Stimulated activated CD4-positive, alpha-beta T cell treated with anti-CD3 and anti-CD28 coated beads, Interleukin-2, amount 100 ng/mL, for 48 hours (primary cell): ENCODE measurements around the gene NCKAP5.

Source experiments
- DNase-seq, 2 donors: peaks; one replicate each; pipeline ENCODE4 v3.0.0-alpha.2; 2020

NCKAP5 gene

GRCh38 chr2:133053541-133053940 is 514.7 kb downstream of the NCKAP5 start:
- no peak for DNase-seq

- DNase-seq: no peak
Measured at GRCh38 chr2:133045787-133046186, 522.5 kb downstream of the NCKAP5 start.

- no peak for DNase-seq
Measured at GRCh38 chr2:133044556-133044955, 523.7 kb downstream of the NCKAP5 start.

- DNase-seq: no peak
Measured at GRCh38 chr2:133040170-133040569, 528.1 kb downstream of the NCKAP5 start.

- DNase-seq: no peak
Measured at GRCh38 chr2:133039531-133039930, 528.7 kb downstream of the NCKAP5 start.

GRCh38 chr2:133026536-133027177 is 541.6 kb downstream of the NCKAP5 start:
- DNase-seq: no peak

GRCh38 chr2:133025004-133025403 is 543.3 kb downstream of the NCKAP5 start:
- no peak for DNase-seq

- no peak for DNase-seq
Measured at GRCh38 chr2:133012847-133013734, 555.2 kb downstream of the NCKAP5 start.

GRCh38 chr2:133004623-133005022 is 563.6 kb downstream of the NCKAP5 start:
- no peak for DNase-seq

- no peak for DNase-seq
Measured at GRCh38 chr2:132999421-132999820, 568.8 kb downstream of the NCKAP5 start.

- DNase-seq: no peak
Measured at GRCh38 chr2:132998221-132998620, 570.0 kb downstream of the NCKAP5 start.

GRCh38 chr2:132991471-132992045 is 576.7 kb downstream of the NCKAP5 start:
- no peak for DNase-seq

- DNase-seq: no peak
Measured at GRCh38 chr2:132984731-132985130, 583.5 kb downstream of the NCKAP5 start.

- DNase-seq: no peak
Measured at GRCh38 chr2:132980304-132980703, 588.0 kb downstream of the NCKAP5 start.

GRCh38 chr2:132979339-132980093 is 588.7 kb downstream of the NCKAP5 start:
- DNase-seq: no peak

GRCh38 chr2:132978840-132979239 is 589.4 kb downstream of the NCKAP5 start:
- no peak for DNase-seq

GRCh38 chr2:132977812-132978529 is 590.3 kb downstream of the NCKAP5 start:
- DNase-seq: no peak

- no peak for DNase-seq
Measured at GRCh38 chr2:132975193-132976105, 592.8 kb downstream of the NCKAP5 start.

GRCh38 chr2:132974467-132975095 is 593.7 kb downstream of the NCKAP5 start:
- DNase-seq: no peak

- DNase-seq: no peak
Measured at GRCh38 chr2:132971310-132972061, 596.8 kb downstream of the NCKAP5 start.
